Calu3 (cell line): ENCODE results near the gene IPO11. TPM values are rescaled to one million over a fixed set of nuclear protein-coding genes. Genes with fewer than 3 reads are reported as not detected.

Experiments used
- BruUV-seq: library from RNA; stranded (reverse); fragments of 400-500 nt; replicated peaks from 2 replicates; lab custom pipeline; 2021; lab: Mats Ljungman, UMichigan
- CTCF ChIA-PET: fragments of 300-600 bp; sonication (Branson Sonifier 250); formaldehyde crosslinking; loops from one replicate; lab custom pipeline; 2022; ENCODE audit warnings: antibody characterized with exemption; lab: Charles Lee
- DNase-seq: peaks from one replicate; pipeline ENCODE4 v3.0.0; 2022
- H3K27ac Mint-ChIP-seq: one replicate; pipeline ENCODE4 v1.8.0; 2022; ENCODE audit warnings: mixed read lengths; ENCODE audit not compliant: unreplicated experiment
- H3K27me3 Mint-ChIP-seq: one replicate; pipeline ENCODE4 v1.8.0; 2022; ENCODE audit warnings: mixed read lengths; ENCODE audit not compliant: unreplicated experiment
- H3K36me3 Mint-ChIP-seq: one replicate; pipeline ENCODE4 v1.8.0; 2022; ENCODE audit warnings: mild to moderate bottlenecking, moderate library complexity, mixed read lengths; ENCODE audit not compliant: insufficient read depth, unreplicated experiment
- H3K4me1 Mint-ChIP-seq: one replicate; pipeline ENCODE4 v1.8.0; 2022; ENCODE audit warnings: mild to moderate bottlenecking, low read depth, mixed read lengths; ENCODE audit not compliant: unreplicated experiment
- H3K4me3 Mint-ChIP-seq: one replicate; pipeline ENCODE4 v1.8.0; 2022; ENCODE audit warnings: mild to moderate bottlenecking, low read depth, moderate library complexity, mixed read lengths; ENCODE audit not compliant: unreplicated experiment
- H3K9me3 Mint-ChIP-seq: one replicate; pipeline ENCODE4 v1.8.0; 2022; ENCODE audit warnings: low read depth, mixed read lengths; ENCODE audit not compliant: unreplicated experiment
- CTCF ChIP-seq: fragments of 200-600 bp; IDR thresholded peaks from one replicate; pipeline ENCODE4 v1.8.0; 2022; ENCODE audit warnings: antibody characterized with exemption; ENCODE audit not compliant: unreplicated experiment
- intact Hi-C: fragments of 100-400 bp; cut with micrococcal nuclease; formaldehyde crosslinking; loops from one replicate; pipeline ENCODE4 v1.10.0; 2022; ENCODE audit not compliant: unreplicated experiment
- total RNA-seq: library from RNA; stranded (reverse); gene quantifications from 2 replicates; pipeline ENCODE4 v1.2.3, GENCODE V29; 2022

Gene IPO11
- total RNA-seq, 1 experiment from 2014 or later: 47.3 TPM

- Mint-ChIP-seq H3K27me3 (no peaks in the 10 kb centered on the region), H3K27ac (no peak overlapping the region), H3K9me3 (no peaks in the 10 kb centered on the region), H3K4me3 (no peak overlapping the region), H3K4me1 (no peaks in the 10 kb centered on the region), H3K36me3 (no peaks in the 10 kb centered on the region)
- no peak for TF ChIP-seq CTCF
- CTCF ChIA-PET: no interaction called here
- no peak for DNase-seq
- no TSS peak for BruUV-seq
- intact Hi-C loops: no loop called here
Observed at GRCh38 chr5:62605638-62606037, 193.1 kb downstream of the IPO11 start.

- CTCF ChIA-PET: no interaction called here
- Mint-ChIP-seq H3K9me3 (no peaks in the 10 kb centered on the region), H3K36me3 (no peaks in the 10 kb centered on the region), H3K27me3 (no peaks in the 10 kb centered on the region), H3K4me1 (no peaks in the 10 kb centered on the region), H3K4me3 (no peak overlapping the region), H3K27ac (no peak overlapping the region)
- no TSS peak for BruUV-seq
- no peak for DNase-seq
- intact Hi-C loops: no loop called here
- TF ChIP-seq CTCF: no peak
Observed at GRCh38 chr5:62606878-62607277, 194.3 kb downstream of the IPO11 start.

GRCh38 chr5:62607615-62608014 is 195.1 kb downstream of the IPO11 start:
- intact Hi-C loops: no loop called here
- no peaks in the 10 kb centered on the region for H3K4me1 Mint-ChIP-seq
- H3K27ac Mint-ChIP-seq: no peak overlapping the region
- no peaks in the 10 kb centered on the region for H3K27me3 Mint-ChIP-seq
- no TSS peak for BruUV-seq
- CTCF ChIA-PET: no interaction called here
- DNase-seq: no peak
- no peak overlapping the region for H3K4me3 Mint-ChIP-seq
- no peak for TF ChIP-seq CTCF
- H3K36me3 Mint-ChIP-seq: no peaks in the 10 kb centered on the region
- no peaks in the 10 kb centered on the region for H3K9me3 Mint-ChIP-seq

GRCh38 chr5:62608529-62609511 is 196.3 kb downstream of the IPO11 start:
- DNase-seq: no peak
- CTCF ChIA-PET: no interaction called here
- no peak overlapping the region for H3K4me3 Mint-ChIP-seq
- H3K36me3 Mint-ChIP-seq: no peaks in the 10 kb centered on the region
- no peaks in the 10 kb centered on the region for H3K4me1 Mint-ChIP-seq
- H3K9me3 Mint-ChIP-seq: no peaks in the 10 kb centered on the region
- H3K27ac Mint-ChIP-seq: no peak overlapping the region
- no peak for TF ChIP-seq CTCF
- intact Hi-C loops: no loop called here
- no TSS peak for BruUV-seq
- H3K27me3 Mint-ChIP-seq: no peaks in the 10 kb centered on the region
